ENCODE measurements around the gene RPL10. TPM values are rescaled to one million over a fixed set of nuclear protein-coding genes. Genes with fewer than 3 reads are reported as not detected.

The RPL10 gene
- total and polyA plus RNA-seq, 9 of the 15 experiments (the other 6 are each of a cell fraction or from before 2014, with no cell fraction given) = 3,774 to 7,600 (median 5,014) TPM

DNA sequence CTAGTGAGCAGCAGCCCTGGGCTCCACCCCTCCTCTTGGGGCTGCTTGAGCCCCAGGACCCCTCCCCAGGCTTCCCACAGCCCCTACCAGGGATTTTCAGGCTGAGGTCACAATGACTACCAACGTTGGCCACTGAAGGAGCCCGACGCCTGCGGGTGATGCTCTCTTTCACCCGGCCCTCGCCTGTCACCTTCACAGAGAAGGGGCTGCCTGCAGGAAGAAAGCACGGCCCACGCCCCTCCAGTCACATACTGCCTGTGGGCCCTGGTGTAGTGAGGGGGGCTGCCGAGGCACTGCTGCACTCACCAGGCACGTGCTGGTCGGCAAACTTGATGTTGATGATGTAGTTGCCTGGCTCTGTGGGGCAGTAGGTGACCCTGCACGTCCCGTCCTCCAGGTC lies 45.7 kb upstream of the RPL10 start:
- in situ Hi-C loops (cut with MboI) (no loop called here), intact Hi-C loops (cut with micrococcal nuclease) (no loop called here)
- Histone ChIP-seq H3K79me2 (ENCODE audit: control insufficient read depth, insufficient read depth, low read length) (no peaks in the 10 kb centered on the region), H3K4me2 (ENCODE audit: insufficient read depth, low read length) (no peak overlapping the region), H3K4me3 (no peak overlapping the region), H3K27ac (ENCODE audit: extremely low read depth, low read depth, low read length) (no peak overlapping the region), H3K36me3 (ENCODE audit: control insufficient read depth, insufficient read depth, low read length) (peaks cover 94% of the 10 kb centered on the region; the same call in 2 of the 3 replicates), H3K4me1 (replicated peaks in 1 of 2; ENCODE audit: control insufficient read depth in 2 of 2, insufficient read depth in 2 of 2, low read length in 2 of 2) (peaks cover 0 to 51% of the 10 kb centered on the region in 2 experiments; a peak in 2 of 5 replicates), H3K9ac (ENCODE audit: insufficient read depth in 1 of 2, low read depth in 2 of 2, low read length in 2 of 2) (no peak overlapping the region; a peak in 1 of 4 replicates), H3K27me3 (ENCODE audit: control insufficient read depth in 2 of 2, insufficient read depth in 2 of 2, low read length in 2 of 2) (no peaks in the 10 kb centered on the region), H4K20me1 (replicated peaks; ENCODE audit: control insufficient read depth, insufficient read depth, low read length) (peaks cover 13% of the 10 kb centered on the region), H2AFZ (ENCODE audit: low read depth, low read length) (no peak overlapping the region), H3K9me3 (replicated peaks; ENCODE audit: control insufficient read depth, insufficient read depth, low read depth, low read length) (no peaks in the 10 kb centered on the region), H3K9me1 (ENCODE audit: control insufficient read depth, insufficient read depth, low read length) (no peaks in the 10 kb centered on the region)
- CTCF ChIA-PET (ENCODE audit: low intra/inter-chr PET ratio) = no interaction called here
- no TSS peak for BruUV-seq (replicated peaks)
- WGBS (ENCODE audit: insufficient coverage, low coverage, missing lambda C conversion rate) = 94% methylated on average over 6 of the region's 13 CpGs
- DNase-seq (ENCODE audit: extremely low read depth in 1 of 4, low spot score in 3 of 4) (no peak), FAIRE-seq (no peak), ATAC-seq (no peak)
- peak; percentile 32 for TF ChIP-seq RBFOX2 (IDR thresholded peaks at IDR 0.05; ENCODE audit: low read depth, low read length)
- no peak for TF ChIP-seq FOXA3 (CRISPR knock-in tag; conservative IDR thresholded peaks at IDR 0.05 in 1 of 2, IDR thresholded peaks at IDR 0.05 in 1 of 2)
- POLR2A ChIA-PET = no interaction called here

DNA sequence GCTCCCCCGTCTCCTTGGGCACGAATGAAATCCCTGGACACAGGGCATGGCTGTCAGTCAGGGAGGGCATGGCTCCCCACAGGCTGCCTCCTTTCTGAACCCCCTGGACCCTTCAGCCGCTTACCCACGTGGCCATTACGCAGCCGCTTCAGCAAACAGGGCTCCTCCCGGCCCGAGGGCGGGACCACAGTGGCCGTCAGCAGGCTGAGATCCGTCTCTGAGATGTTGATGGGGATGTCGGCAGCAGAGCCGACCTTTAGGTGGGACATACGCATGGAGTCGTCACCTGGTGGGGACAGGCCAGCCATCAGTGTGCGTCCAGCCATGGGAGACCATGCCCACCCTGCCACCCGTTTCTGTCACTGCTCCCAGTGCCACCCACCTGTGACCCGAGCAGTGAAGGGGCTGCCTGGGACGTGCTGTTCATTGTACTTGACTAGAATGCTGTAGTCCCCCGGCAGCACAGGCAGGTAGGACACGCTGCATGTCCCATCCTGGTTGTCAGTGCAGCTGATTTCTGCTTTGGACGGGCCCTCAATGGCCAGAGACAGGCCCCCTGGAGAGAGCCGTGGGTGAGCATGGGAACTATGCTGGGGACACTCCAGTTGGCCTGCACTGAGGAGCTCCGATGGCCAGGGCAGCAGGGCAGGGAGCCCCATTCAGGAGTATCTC lies 44.9 kb upstream of the RPL10 start:
- intact Hi-C loops (cut with micrococcal nuclease) = no loop called here
- H3K27ac ChIP-seq (ENCODE audit: extremely low read depth, low read depth, low read length) = no peak overlapping the region
- POLR2A ChIA-PET = interaction anchor here (0.8 to 1.2 kb wide), 2 partner anchors 9 to 12 kb away, joined by 4 read pairs; no protein-coding TSS in a partner anchor

More for the DNA sequence above, 44.9 kb upstream of the RPL10 start:
- TF ChIP-seq RBM22 (IDR thresholded peaks at IDR 0.05; ENCODE audit: low read depth, low read length, poor library complexity, severe bottlenecking) (peak; percentile 61), POLR2G (IDR thresholded peaks at IDR 0.05; ENCODE audit: low read depth, low read length) (peak; percentile 71), RBFOX2 (IDR thresholded peaks at IDR 0.05; ENCODE audit: low read depth, low read length) (peak; percentile 18), SUPT5H (IDR thresholded peaks at IDR 0.05) (peak; percentile 8; the same call in 1 of the 2 replicates)
- TF ChIP-seq, protein P1, sequence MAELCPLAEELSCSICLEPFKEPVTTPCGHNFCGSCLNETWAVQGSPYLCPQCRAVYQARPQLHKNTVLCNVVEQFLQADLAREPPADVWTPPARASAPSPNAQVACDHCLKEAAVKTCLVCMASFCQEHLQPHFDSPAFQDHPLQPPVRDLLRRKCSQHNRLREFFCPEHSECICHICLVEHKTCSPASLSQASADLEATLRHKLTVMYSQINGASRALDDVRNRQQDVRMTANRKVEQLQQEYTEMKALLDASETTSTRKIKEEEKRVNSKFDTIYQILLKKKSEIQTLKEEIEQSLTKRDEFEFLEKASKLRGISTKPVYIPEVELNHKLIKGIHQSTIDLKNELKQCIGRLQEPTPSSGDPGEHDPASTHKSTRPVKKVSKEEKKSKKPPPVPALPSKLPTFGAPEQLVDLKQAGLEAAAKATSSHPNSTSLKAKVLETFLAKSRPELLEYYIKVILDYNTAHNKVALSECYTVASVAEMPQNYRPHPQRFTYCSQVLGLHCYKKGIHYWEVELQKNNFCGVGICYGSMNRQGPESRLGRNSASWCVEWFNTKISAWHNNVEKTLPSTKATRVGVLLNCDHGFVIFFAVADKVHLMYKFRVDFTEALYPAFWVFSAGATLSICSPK (IDR thresholded peaks at IDR 0.05; ENCODE audit: borderline replicate concordance) = no peak
- FAIRE-seq (no peak), DNase-seq (ENCODE audit: extremely low read depth in 1 of 4, low spot score in 3 of 4) (no peak), ATAC-seq (no peak)
- no peak overlapping the region; a peak in 1 of 4 replicates for H3K9ac ChIP-seq (ENCODE audit: insufficient read depth in 1 of 2, low read depth in 2 of 2, low read length in 2 of 2)
- in situ Hi-C loops (cut with MboI) = no loop called here
- no peaks in the 10 kb centered on the region for H3K79me2 ChIP-seq (ENCODE audit: control insufficient read depth, insufficient read depth, low read length)
- no peak overlapping the region for H3K4me2 ChIP-seq (ENCODE audit: insufficient read depth, low read length)
- 90% methylated on average over 13 of the region's 24 CpGs for WGBS (ENCODE audit: insufficient coverage, low coverage, missing lambda C conversion rate)
- H3K4me3 ChIP-seq = no peak overlapping the region
- no peak overlapping the region for H2AFZ ChIP-seq (ENCODE audit: low read depth, low read length)
- peaks cover 100% of the 10 kb centered on the region; the same call in 2 of the 3 replicates for H3K36me3 ChIP-seq (ENCODE audit: control insufficient read depth, insufficient read depth, low read length)
- H3K9me3 ChIP-seq (replicated peaks; ENCODE audit: control insufficient read depth, insufficient read depth, low read depth, low read length) = no peaks in the 10 kb centered on the region
- H3K27me3 ChIP-seq (ENCODE audit: control insufficient read depth in 2 of 2, insufficient read depth in 2 of 2, low read length in 2 of 2) = no peaks in the 10 kb centered on the region
- H3K9me1 ChIP-seq (ENCODE audit: control insufficient read depth, insufficient read depth, low read length) = no peaks in the 10 kb centered on the region
- peaks cover 0 to 48% of the 10 kb centered on the region in 2 experiments; a peak in 2 of 5 replicates for H3K4me1 ChIP-seq (replicated peaks in 1 of 2; ENCODE audit: control insufficient read depth in 2 of 2, insufficient read depth in 2 of 2, low read length in 2 of 2)
- peaks cover 13% of the 10 kb centered on the region for H4K20me1 ChIP-seq (replicated peaks; ENCODE audit: control insufficient read depth, insufficient read depth, low read length)
- BruUV-seq (replicated peaks) = no TSS peak
- CTCF ChIA-PET (ENCODE audit: low intra/inter-chr PET ratio) = no interaction called here

Measured in K562 (cell line).